Ovary (tissue), 9 donors: ENCODE measurements around the gene NELL1. TPM values are rescaled to one million over a fixed set of nuclear protein-coding genes. Genes with fewer than 3 reads are reported as not detected.

Experiments
- DNase-seq, 5 donors: peaks; one replicate each; pipeline ENCODE4 v3.0.0-alpha.2; 2019 to 2020
- H3K27ac ChIP-seq, 2 donors: fragments of 200-600 bp; one replicate each; pipeline versions ENCODE4 v1.5.1 to v1.8.0; 2019 to 2022
- H3K27me3 ChIP-seq: fragments of 200-600 bp; one replicate; pipeline ENCODE4 v1.8.0; 2022
- H3K36me3 ChIP-seq: fragments of 200-600 bp; sonication (generic); one replicate; pipeline ENCODE4 v1.5.1; 2019
- H3K4me1 ChIP-seq: one replicate; pipeline ENCODE4 v1.8.1; 2013; ENCODE audit warnings: mild to moderate bottlenecking, moderate library complexity; ENCODE audit not compliant: insufficient read depth
- H3K4me3 ChIP-seq: fragments of 200-600 bp; sonication (generic); one replicate; pipeline ENCODE4 v1.5.1; 2017
- H3K9me3 ChIP-seq, 2 donors: fragments of 200-600 bp in 1 of 2; sonication (generic) in 1 of 2; one replicate each; pipeline versions ENCODE4 v1.5.1 to v1.8.1; 2013 to 2019; ENCODE audit warnings: mild to moderate bottlenecking in 1 of 2, moderate library complexity in 1 of 2
- CTCF ChIP-seq, 3 donors: fragments of 450-650 bp in 2 of 3; fragments of 200-600 bp in 1 of 3; IDR thresholded peaks; one replicate each; pipeline versions ENCODE4 v1.5.1 to v1.8.0; 2016 to 2022; ENCODE audit warnings: antibody characterized with exemption in 3 of 3, mild to moderate bottlenecking in 1 of 3
- EP300 ChIP-seq: sonication (generic); formaldehyde crosslinking; IDR thresholded peaks from one replicate; pipeline ENCODE4 v1.6.1; 2017; ENCODE audit warnings: antibody characterized with exemption
- POLR2A ChIP-seq: fragments of 450-650 bp; IDR thresholded peaks from one replicate; pipeline ENCODE4 v1.6.1; 2017; ENCODE audit warnings: antibody characterized with exemption, mild to moderate bottlenecking, moderate library complexity
- WGBS, 3 donors: extraction: QIAGEN DNeasy Blood & Tissue Kit in 1 of 3; methylation state at CpG; one replicate each; pipeline versions ENCODE4 v1.1.5 to v1.1.7; 2013 to 2017; 5-methylcytosine and 5-hydroxymethylcytosine counted together
- intact Hi-C, 4 donors: fragments of 100-400 bp; cut with DNase I; formaldehyde crosslinking; loops; one replicate each; pipeline versions ENCODE4 v1.11.0 to v1.15.1; 2022 to 2023
- polyA plus RNA-seq, 2 donors: library from polyadenylated mRNA; stranded (reverse); fragments of 200-250 nt in 1 of 2; fragments of 350-450 nt in 1 of 2; fragmentation: Illumina TruSeq in 1 of 2; extraction: RNeasy Lipid Tissue Mini Kit (QIAGEN cat#74804) in 1 of 2; gene quantifications; one replicate each; pipeline ENCODE4 v1.2.3, GENCODE V29; 2013 to 2014
- total RNA-seq, 7 donors: library from RNA; depleted of rRNA in 2 of 7; stranded (reverse); fragments of >200 nt in 2 of 7; fragmentation: NEBNext Ultra II Directional in 3 of 7; extraction: Animal tissue kit (Norgen Biotek cat#: 25700) in 3 of 7; gene quantifications; one replicate each; pipeline versions ENCODE4 v1.1.0 to v1.2.4, GENCODE V29; 2016 to 2023
- donor health status: DM: no; HTN: no; CAD: no; lungs with moderate emphysema.
- donor health status: DM: no; HTN: no; CAD: no.
- donor health status: Bipolar disorder and iron deficiency.
- donor health status: DM: yes; HTN: yes; CAD: no.
- donor health status: DM: no; HTN: no; CAD: no.
- donor health status: DM: yes; HTN: yes; CAD: no.

NELL1 gene
- total and polyA plus RNA-seq, 9 donors: 0.21 to 0.43 (median 0.36) TPM; not detected in 5

- no peak for DNase-seq
- no peaks in the 10 kb centered on the region for H3K4me1 ChIP-seq
- 59 to 63% (median 60%) methylated on average over 13 of the region's 13 CpGs for WGBS, 3 donors
- H3K36me3 ChIP-seq: no peaks in the 10 kb centered on the region
- H3K9me3 ChIP-seq: no peaks in the 10 kb centered on the region
- H3K27ac ChIP-seq: no peak overlapping the region
- no peaks in the 10 kb centered on the region for H3K27me3 ChIP-seq
- TF ChIP-seq CTCF (IDR thresholded peaks at IDR 0.05): no peak
- no peak for TF ChIP-seq EP300
- no peak for TF ChIP-seq POLR2A
- intact Hi-C loops: no loop called here
- H3K4me3 ChIP-seq: no peak overlapping the region
These were observed 92.9 kb downstream of the NELL1 start for GRCh38 chr11:20762116-20762844.

GRCh38 chr11:20762980-20763379 lies 93.6 kb downstream of the NELL1 start:
- no peaks in the 10 kb centered on the region for H3K36me3 ChIP-seq
- H3K27me3 ChIP-seq: no peaks in the 10 kb centered on the region
- 75 to 86% (median 83%) methylated on average over 7 of the region's 7 CpGs for WGBS, 3 donors
- no peak overlapping the region for H3K27ac ChIP-seq
- intact Hi-C loops: no loop called here
- no peaks in the 10 kb centered on the region for H3K9me3 ChIP-seq
- H3K4me1 ChIP-seq: no peaks in the 10 kb centered on the region
- H3K4me3 ChIP-seq: no peak overlapping the region
- TF ChIP-seq POLR2A (no peak), CTCF (IDR thresholded peaks at IDR 0.05) (no peak), EP300 (no peak)
- DNase-seq: no peak

GRCh38 chr11:20770414-20770946 lies 101.1 kb downstream of the NELL1 start:
- WGBS, 3 donors: 63 to 70% (median 67%) methylated on average over 1 of the region's 1 CpG
- no peak overlapping the region for H3K27ac ChIP-seq
- H3K4me3 ChIP-seq: no peak overlapping the region
- no peaks in the 10 kb centered on the region for H3K27me3 ChIP-seq
- H3K9me3 ChIP-seq: no peaks in the 10 kb centered on the region
- no peak for TF ChIP-seq EP300
- no peak for TF ChIP-seq CTCF (IDR thresholded peaks at IDR 0.05)
- TF ChIP-seq POLR2A: no peak
- no peaks in the 10 kb centered on the region for H3K36me3 ChIP-seq
- intact Hi-C loops: no loop called here
- H3K4me1 ChIP-seq: no peaks in the 10 kb centered on the region
- no peak for DNase-seq

GRCh38 chr11:20771026-20771425 lies 101.6 kb downstream of the NELL1 start:
- no peak overlapping the region for H3K4me3 ChIP-seq
- no peaks in the 10 kb centered on the region for H3K9me3 ChIP-seq
- no peaks in the 10 kb centered on the region for H3K27me3 ChIP-seq
- intact Hi-C loops: no loop called here
- no peaks in the 10 kb centered on the region for H3K36me3 ChIP-seq
- TF ChIP-seq POLR2A: no peak
- TF ChIP-seq CTCF (IDR thresholded peaks at IDR 0.05): no peak
- TF ChIP-seq EP300: no peak
- no peak for DNase-seq
- H3K4me1 ChIP-seq: no peaks in the 10 kb centered on the region
- H3K27ac ChIP-seq: no peak overlapping the region
